Right lung (tissue), 5 donors: ENCODE measurements around the gene FOXP4. TPM values are rescaled to one million over a fixed set of nuclear protein-coding genes. Genes with fewer than 3 reads are reported as not detected.

Experiments used
- DNase-seq, 2 donors: peaks; one replicate each; pipeline ENCODE4 v3.0.0-alpha.2; 2013
- polyA plus RNA-seq, 5 donors: library from polyadenylated mRNA; unstranded; fragments of 120-200 nt; gene quantifications; one replicate each; pipeline versions ENCODE4 v1.2.1 to v1.2.3, GENCODE V29; 2013; ENCODE audit warnings: inconsistent platforms in 1 of 5, low replicate concordance in 1 of 5; ENCODE audit not compliant: insufficient read length in 5 of 5, insufficient read depth in 1 of 5

FOXP4 gene
- polyA plus RNA-seq, 5 donors: 43.0 to 89.6 (median 61.9) TPM

DNA sequence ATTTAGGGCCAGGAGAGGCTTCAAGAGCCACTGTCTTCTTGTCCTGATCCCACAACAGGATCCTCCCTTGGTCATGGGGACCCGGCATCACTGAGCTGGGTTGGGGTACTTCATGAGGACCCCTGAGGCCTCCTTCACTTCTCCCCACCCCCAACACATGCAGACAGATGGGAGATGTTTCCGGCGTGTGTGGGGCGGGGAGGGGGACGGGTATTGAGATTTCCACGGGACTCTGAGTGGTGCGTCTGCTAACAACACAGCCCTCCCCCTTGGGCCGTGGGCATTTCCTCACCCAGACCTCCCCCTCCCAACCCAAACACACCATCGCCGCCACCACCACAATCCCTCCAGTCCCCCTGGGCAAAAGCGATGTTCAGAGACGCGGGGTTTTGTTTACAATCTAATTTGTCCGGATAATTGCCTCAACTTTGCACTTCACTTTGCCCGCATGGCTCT lies 906 bp upstream of the FOXP4 start:
- no peak for DNase-seq

DNA sequence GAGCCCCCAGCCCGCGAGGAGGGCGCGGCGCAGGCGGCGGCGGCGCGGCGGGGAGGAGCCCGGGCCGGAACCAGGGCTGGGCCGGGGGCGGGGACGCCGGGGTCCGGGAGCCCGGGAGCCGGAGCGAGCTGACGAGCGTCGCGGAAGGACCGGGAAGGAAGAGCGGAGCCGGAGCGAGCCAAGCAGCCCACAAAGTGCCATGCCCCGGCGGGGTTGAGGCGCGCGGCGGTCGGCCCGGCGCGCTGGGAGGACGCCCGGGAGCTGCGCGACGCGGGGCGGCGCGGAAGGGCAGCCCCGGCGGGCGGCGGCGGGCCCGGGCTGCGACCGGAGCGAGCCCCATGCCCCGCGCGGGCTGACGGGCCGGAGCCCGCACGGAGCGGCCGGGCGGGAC lies 289 bp downstream of the FOXP4 start:
- no peak for DNase-seq

DNA sequence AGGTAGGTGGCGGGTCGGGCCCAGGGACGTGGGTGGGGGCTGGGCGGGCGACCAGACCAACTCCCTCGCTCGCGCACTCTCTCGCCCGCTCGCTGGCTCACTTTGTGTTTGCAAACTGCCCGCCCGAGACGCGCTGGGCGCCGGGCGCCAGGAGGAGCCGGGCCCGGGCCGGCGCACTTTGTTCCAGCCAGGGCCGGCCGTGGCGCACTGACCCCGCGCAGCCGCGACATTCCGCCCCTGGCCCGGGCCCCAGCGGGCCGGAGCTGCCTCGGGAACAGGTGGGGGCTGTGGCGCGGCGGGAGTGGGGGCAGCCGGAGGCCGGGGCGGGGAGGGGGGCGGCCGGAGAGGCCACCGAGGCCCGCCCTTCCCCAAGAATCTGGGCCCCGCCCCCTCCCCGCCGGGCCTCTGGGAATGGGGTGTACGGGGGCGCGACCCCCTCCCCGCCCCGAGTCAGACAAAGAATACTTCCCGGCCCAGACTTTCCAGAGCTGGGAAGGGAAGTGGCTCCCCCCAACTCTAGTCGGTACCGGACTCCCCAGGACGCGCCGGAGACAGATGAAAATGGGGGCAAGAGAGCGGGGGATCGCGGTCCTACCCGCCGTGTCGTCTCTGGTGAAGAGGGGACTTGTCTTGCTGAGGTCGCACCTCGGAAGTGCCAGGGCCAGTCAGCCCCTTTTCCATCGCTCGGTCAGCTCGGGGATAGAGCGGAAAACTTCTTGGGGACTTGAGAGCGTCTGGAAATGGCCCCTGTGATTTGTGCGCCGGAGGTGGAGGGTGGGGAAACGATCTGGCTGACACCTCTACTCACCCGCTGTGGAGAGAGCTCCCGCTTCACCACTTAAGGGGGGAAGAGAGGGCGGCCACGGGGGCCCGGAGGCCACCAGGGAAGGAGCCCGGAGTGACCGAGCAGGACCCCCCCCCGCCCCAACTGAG lies 951 bp downstream of the FOXP4 start:
- no peak for DNase-seq

DNA sequence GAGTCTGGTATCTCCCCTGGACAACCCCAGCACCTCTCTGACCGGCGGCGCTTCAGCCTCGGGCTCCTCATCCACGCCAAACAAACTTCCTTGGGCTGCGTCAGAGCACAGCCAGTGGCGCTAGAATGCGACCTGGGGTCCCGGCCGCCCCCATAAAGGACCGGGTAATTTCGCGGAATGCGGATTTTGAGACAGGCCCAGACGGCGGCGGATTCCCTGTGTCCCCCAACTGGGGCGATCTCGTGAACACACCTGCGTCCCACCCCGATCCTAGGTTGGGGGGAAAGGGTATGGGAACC lies 1.6 kb downstream of the FOXP4 start:
- DNase-seq: no peak

DNA sequence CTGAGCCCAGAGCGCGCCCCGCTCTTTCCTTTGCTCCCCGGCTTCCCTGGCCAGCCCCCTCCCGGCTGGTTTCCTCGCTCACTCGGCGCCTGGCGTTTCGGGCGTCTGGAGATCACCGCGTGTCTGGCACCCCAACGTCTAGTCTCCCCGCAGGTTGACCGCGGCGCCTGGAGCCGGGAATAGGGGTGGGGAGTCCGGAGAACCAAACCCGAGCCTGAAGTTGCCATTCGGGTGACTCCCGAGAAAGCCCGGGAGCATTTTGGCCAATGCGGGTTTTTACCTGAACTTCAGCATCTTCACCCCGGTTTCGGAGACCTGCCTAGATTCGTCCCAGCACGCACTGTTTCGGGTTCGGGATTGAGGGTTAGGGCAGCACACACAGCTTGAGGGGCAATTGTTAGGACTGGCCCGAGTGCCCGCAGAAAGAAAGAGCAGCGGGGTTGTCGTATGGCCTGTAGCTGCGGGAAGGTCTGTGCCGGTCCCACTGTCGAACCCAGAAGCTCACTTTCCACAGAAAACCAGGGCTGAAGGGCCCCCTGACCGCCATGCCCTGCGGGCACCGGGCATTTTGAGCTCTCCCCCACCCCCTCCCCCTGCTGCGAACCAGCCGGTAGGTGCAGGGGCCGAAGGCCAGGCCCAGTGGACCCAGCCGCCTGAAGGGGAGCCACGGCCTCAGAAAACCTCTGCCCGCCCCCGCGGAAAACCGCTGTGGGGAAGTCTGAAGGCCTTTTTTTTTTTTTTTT lies 2.1 kb downstream of the FOXP4 start:
- DNase-seq: no peak

DNA sequence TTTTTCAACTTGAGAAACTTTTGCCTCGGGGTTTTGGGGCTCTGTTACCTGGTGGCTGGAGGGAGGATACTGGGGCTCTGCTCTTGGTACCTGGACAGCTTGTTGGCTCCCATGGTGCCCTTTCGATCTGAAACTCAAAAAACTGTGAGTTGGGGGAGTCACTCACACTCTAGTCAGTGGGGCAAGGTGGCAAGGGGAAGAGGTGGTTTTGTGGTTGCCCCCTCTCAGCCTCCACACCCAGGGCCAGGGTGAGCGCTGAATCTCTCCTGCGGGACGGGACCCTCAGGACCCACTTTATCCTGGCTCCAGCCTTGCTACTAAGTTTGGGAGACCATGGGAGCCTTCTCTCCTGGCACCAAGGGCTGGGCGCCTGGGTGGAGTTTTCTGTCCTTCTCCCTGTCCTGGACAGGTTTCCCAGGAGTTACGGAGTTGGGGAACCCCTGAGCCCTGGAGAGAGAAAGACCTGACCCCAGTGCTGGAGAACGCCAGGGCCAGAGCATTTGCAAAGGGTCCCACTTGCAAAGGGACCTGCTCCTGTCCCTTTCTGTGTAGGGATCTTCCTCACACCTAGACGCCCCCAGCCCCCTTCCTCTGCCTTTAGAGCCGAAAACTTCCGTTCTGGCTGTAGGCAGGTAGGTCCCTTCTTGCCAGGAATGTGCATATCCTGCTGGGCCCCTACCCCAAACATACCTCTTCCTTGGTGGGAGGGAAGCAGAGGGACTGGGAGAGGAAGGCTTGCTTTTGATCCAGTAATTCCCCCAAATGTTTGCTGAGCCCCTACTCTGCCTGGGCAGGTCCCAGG lies 2.9 kb downstream of the FOXP4 start:
- DNase-seq: no peak

DNA sequence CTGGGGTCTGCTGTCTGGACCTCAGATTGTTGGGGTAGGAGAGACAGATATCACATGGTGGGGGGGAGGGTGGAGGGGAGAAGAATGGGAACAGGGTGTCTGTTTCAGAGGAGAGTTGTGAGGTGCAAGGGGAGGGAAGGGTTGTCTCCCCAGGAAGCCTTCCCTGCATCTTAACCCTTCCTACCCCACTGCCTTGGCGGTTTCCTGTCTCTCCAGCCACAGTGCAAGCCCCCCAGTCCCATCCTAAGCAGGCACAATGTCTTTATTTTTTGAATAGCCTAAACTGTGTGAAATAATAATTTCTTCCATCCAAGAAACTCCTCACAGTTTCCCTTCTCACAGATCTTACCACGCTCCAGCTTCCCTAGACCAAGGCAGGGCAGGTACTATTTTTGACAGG lies 3.5 kb downstream of the FOXP4 start:
- DNase-seq: no peak

DNA sequence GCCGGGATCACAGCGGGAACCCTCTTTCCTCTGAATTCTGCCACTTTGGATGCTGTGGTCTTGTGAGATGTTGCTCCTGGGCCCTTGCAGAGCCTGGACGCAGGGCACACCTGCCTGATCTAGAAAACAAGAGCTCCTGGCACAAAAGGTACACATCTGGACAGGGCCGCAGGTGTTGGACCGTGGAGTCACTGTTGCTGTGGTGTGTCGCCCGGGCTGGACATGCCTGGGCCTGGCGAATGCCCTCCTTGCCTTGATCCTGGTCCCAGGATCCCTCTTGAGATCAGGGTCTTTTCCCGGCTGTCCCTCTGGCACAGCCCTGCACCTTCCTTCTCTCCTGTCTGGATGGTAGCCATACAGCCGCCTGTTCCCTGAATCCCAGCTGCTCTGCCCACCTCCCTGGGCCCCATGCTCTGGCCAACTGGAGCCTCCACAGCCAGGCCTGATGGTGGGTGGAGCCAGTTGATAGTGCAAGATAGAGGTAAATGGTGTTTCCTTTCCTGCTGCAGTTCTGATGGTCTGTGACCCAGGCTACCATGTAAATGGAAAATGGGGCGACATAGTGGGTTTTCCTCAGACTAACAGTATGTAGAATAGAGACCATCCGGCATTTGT lies 5.0 kb downstream of the FOXP4 start:
- no peak for DNase-seq

DNA sequence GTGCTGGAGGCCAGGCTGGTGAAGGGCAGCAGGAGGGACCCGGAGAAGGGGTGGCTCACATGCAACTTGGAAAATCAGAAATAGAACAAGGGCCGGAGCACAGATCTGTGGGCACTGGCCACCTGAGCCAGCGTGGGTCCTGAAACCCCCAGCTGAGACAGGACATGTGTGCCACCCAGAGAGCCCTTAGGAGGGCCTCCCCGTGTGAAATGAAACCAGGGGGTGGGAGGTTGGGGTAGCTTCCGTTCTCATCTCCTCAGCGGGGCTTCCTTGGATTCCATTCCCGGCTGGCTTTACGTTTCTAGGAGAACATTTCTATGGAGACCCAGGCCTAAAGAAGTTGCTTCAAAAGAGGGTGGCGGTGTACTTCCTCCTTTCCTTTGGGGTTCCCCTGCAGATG lies 5.7 kb downstream of the FOXP4 start:
- DNase-seq: no peak

DNA sequence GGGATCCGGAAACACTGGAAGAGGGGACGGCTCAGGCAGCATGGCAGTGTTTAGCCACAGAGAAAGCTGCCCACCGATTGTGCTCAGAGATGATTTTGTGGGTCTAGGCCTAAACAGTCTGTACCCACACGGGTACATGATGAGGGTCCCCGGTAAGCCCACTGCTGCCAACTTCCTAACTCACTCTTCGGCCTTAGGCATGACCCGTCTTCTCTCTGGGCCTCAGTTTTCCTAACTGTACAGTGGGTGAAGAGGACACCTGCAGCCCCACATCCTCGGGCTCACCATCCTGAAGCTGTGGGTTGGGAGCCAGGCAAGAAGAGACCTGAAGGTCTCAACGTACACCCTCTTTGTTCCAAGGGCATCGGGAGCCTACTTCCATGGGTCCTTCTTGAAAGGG lies 6.5 kb downstream of the FOXP4 start:
- no peak for DNase-seq

DNA sequence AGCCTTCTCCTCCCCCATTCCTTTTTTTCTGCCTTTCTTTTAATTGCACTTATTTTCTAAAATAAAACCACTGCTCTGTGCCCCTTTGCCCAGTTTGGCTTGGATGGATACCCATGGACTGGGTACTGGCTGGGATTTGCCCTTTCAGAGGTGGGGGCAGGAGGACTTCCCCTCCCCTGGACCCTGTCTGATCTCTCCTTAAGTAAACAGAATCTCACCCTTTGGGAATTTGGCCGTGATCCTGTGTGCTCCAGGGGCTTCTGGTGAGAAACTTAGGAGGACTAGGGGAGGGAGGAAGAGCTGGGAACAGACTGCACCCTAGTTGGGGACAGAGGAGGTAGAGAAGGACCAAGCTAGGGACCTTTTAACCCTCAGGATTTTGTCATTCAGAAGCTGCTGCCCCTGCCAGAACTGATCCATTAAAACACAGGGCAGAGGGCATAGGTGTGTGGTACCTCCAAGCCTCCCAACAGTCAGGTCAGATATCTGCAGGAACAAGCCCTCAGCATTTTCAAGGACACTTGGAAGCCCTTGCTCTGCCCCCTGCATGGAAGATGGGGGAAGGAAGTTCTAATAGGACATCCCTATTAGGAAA lies 7.3 kb downstream of the FOXP4 start:
- no peak for DNase-seq

DNA sequence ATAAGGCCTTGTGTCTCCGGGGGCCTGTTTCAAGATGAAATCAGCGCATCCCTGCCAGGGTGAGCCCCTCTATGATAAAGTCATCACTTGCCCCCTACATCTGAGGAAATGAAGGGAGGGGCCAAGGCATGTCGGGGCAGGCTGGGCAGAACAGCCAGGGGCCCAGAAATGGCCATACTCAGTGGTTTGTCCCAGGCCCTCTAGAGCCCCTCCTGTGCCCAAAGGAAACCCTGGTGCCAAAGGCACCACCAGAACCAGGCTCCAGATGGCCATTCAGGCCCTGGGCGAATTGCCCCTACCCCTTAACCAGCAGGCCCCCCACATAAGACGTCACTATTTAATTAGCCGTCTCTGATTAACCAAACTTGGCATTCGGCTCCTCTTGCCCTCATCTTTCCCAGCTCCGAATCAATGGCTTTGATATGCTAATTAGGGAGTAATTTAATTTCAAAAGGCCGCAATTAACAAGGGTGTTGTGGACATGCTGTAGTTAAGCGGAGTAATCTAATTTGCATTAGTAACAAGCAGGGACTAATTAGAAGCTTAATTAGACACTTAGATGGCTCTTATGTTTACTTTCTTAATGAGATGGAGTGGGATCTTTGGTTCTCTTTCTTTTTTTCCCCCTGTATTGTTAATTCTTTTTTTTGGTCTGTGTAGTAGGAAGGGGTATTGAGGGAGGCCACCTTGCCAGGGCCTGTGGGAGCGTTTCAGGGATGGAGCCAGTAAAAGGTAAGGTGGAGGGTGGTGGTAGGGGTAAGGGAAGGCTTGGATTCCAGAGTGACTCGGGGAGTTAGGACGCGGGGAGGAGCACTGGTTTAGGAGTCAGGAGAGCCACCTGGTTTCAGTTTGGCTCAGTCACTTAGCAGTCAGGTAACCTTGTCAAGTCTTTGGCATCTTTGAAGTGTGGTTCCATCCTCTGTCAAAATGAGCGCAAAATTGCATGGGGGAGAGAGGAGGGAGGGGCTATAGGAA lies 9.4 kb downstream of the FOXP4 start:
- DNase-seq: no peak

DNA sequence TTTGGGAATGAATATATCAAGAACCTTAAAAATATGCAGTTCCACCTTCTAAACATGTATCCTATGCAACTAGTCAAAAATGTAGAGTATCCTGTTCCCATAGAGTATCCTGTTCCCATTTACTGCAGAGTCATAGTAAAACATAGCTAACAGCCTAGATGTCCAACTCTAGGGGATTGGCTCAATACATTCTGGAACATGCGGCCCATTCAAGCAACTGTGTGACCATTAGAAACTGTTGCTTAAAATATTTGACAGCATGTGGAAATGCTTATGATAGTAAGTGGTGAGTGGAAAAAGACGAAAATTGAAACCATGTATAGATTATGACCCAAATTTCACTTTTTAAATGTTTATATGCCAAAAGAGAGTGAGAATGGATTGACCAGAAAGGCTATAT lies 11.2 kb downstream of the FOXP4 start:
- DNase-seq: no peak

DNA sequence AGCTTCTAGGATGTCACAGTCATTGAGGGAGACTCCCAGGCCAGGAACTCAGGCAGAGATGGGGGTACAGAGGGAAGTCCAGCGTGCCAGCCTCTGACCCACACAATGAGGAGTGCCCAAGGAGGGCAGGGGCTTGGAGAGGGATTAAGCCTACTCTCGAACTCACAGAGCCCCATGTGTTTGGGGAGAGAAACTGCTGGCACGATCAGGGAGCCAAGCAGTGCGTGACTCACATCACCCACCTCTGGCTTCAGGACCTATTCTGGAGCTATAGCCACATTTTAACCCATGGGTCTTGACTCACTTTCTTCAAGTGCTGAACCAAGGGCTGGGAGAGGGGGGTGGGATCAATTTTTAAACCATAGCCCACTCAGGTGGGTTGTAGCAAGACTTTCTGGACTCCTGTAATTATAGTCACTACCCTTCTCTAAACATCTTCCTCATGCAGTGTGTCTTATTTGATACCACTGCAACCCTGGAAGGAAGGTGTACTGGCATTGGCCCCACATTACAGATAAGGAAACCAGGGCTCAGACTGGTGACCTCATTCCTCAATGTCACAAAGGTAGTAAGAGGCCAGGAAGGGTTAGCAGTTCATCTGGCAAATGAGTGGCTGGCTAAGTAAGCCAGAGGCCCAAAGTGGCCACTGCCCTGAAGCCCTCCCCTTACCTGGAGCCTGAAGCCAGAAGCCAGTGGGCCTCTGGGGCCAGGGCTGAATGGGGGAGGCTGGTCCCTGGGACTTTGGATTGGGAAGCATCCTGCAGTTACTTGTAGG lies 12.0 kb downstream of the FOXP4 start:
- no peak for DNase-seq

DNA sequence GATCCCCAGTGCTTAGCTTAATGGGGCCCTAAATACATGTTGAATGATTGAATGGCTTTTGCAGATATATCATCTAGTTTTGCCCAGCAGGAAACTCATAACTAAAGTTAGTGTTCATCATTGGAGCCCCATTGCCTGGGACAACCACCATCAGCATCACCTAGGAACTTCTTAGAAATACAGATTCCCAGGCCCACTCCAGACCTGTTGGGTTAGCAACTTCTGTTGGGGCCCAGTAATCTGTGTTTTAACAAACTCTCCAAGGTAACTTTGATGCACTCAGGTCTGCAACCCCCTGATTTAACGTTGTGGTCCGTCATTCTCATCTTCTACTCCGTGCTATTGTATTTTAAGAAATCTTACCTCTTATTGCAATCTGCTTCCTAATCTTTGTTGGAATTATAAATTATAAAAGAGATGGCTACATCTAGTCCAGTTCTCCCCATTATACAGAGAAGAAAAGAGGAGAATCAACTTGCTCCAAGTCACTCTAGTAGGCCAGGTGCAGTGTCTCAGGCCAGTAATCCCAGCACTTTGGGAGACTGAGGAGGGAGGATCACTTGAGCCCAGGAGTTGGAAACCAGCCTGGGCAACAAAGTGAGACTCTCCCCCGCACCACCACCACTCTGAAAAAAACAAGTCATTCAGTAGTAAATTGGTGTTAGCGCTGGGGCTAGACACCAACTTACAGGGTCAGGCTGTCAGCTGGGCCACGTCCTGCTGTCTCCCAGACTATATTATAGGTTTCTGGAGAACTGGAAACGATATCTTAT lies 13.7 kb downstream of the FOXP4 start:
- DNase-seq: no peak

DNA sequence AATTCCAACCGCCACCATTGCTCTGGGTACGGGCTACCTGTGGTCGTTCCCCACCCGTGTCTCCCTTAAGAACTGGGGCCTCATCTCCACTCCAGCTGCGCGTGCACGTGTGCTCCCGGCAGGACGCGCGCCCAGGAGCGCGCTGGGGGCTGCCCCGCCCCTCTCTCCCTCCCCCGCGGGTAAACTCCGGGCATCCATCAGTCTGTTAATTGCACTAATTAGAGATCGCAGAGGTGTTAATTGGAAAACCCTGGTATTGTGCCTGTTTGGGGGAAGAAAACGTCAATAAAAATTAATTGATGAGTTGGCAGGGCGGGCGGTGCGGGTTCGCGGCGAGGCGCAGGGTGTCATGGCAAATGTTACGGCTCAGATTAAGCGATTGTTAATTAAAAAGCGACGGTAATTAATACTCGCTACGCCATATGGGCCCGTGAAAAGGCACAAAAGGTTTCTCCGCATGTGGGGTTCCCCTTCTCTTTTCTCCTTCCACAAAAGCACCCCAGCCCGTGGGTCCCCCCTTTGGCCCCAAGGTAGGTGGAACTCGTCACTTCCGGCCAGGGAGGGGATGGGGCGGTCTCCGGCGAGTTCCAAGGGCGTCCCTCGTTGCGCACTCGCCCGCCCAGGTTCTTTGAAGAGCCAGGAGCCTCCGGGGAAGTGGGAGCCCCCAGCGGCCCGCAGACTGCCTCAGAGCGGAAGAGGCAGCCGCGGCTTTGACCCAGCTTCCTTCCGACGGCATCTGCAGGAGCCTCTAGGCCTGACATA lies 14.4 kb downstream of the FOXP4 start:
- no peak for DNase-seq

DNA sequence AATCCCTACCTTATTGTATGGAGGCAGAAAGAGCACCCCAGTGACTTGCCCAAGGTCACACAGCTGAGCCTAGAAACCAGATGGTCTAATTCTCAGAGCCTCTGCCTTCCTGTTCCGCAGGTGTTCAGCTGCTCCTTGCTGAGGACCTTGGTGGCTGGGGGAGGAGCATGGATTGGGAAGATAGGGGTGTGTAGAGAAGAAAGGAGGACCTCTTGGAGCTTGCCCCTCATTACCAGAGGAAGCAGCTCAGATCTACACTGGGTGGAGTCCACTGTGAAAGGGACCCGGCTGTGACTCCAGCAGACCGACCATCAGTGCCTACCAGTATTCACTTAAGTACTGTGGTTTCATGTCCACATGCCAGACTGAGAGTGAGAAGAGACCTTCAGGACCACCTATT lies 15.2 kb downstream of the FOXP4 start:
- no peak for DNase-seq
